HEK293T (cell line): Measurements from ENCODE around the gene FCHO2.

Source experiments
- CTBP1 ChIP-seq: fragments of 450-650 bp; IDR thresholded peaks from 2 replicates; pipeline ENCODE4 v1.6.1; 2016; ENCODE audit warnings: borderline replicate concordance
- ELF4 ChIP-seq: fragments of 450-650 bp; IDR thresholded peaks from 2 replicates; pipeline ENCODE4 v1.6.1; 2017; ENCODE audit warnings: antibody characterized with exemption
- FOXK2 ChIP-seq: fragments of 450-650 bp; IDR thresholded peaks from 2 replicates; pipeline ENCODE4 v1.6.1; 2016; ENCODE audit warnings: mild to moderate bottlenecking
- FOXM1 ChIP-seq: fragments of 450-650 bp; IDR thresholded peaks from 2 replicates; pipeline ENCODE4 v1.6.1; 2017; ENCODE audit warnings: mild to moderate bottlenecking, borderline replicate concordance
- L3MBTL2 ChIP-seq: fragments of 450-650 bp; conservative IDR thresholded peaks from 2 replicates; pipeline ENCODE4 v1.6.1; 2016; ENCODE audit warnings: mild to moderate bottlenecking
- NFRKB ChIP-seq: fragments of 450-650 bp; IDR thresholded peaks from 2 replicates; pipeline ENCODE4 v1.6.1; 2016; ENCODE audit warnings: mild to moderate bottlenecking, moderate library complexity
- PKNOX1 ChIP-seq: fragments of 450-650 bp; IDR thresholded peaks from 2 replicates; pipeline ENCODE4 v1.6.1; 2016
- SP1 ChIP-seq: fragments of 450-650 bp; IDR thresholded peaks from 2 replicates; pipeline ENCODE4 v1.6.1; 2017
- SUZ12 ChIP-seq: fragments of 450-650 bp; IDR thresholded peaks from 2 replicates; pipeline ENCODE4 v1.6.1; 2016; ENCODE audit warnings: mild to moderate bottlenecking

DNA sequence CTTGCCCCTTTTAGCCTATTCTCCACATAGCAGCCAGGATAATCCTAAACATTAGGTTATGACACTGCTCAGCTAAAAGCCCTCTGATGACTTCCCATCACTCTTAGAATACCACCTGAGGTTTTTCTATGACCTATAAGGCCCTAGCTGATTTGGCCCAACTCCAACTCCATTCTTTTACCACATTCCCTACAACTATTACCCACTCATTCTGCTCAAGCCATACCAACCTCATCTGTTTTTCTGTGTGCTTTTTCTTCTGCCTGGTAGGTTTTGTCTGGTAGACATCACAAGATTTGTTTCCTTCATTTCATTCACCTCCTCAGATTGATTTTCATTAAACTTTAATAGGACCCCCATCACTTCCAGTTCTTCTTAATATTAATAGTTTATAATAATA is 12.5 kb upstream of the FCHO2 start:
- TF ChIP-seq PKNOX1 (no peak), FOXK2 (no peak), ELF4 (no peak), FOXM1 (no peak), CTBP1 (no peak), NFRKB (no peak), L3MBTL2 (no peak), SUZ12 (no peak), SP1 (no peak)
